Measurements from ENCODE around the gene HERPUD1.
A peak's percentile ranks its signal among the peaks of the same experiment; 100 is the strongest.

The HERPUD1 gene

DNA sequence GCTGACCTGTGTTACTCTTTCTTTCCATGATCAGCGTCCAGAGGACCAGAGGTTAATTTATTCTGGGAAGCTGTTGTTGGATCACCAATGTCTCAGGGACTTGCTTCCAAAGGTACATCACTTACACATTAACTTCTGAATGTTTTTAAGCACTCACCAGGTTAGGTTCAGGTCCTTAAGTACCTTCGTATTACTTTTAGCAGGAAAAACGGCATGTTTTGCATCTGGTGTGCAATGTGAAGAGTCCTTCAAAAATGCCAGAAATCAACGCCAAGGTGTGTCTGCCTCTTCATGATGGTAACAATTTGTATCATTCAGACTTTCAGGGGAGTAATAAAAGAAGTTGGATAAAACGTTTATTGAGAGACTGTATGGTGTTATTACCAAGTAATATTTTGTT, 3.3 kb downstream of the HERPUD1 start:
- peak overlapping the region; percentile 87 for H3K4me2 ChIP-seq (ENCODE audit: low read depth, low read length, poor library complexity, severe bottlenecking)

DNA sequence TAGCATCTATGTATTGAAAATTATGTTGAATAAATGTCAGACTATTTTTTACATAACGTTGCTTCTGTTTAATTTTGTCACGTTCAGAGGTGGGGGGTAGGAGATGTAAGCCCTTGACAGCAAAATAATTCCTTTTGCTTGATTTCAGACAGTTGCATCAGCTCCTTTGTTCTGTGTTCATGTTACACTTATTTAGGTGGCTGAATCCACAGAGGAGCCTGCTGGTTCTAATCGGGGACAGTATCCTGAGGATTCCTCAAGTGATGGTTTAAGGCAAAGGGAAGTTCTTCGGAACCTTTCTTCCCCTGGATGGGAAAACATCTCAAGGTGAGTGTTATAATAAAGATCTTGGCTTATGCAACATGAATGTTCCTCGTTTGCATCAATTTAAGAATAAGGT, 4.5 kb downstream of the HERPUD1 start:
- Histone ChIP-seq H2AFZ (ENCODE audit: low read length) (no peak overlapping the region), H3K4me3 (ENCODE audit: low read length, poor library complexity, severe bottlenecking) (peak overlapping the region; percentile 60), H3K9me2 (replicated peaks; ENCODE audit: low read depth, low read length) (no peaks in the 10 kb centered on the region), H3K9me3 (ENCODE audit: insufficient read depth, low read depth, low read length) (no peaks in the 10 kb centered on the region), H3K36me3 (ENCODE audit: insufficient read depth, low read length) (peaks cover 60% of the 10 kb centered on the region; the same call in 1 of the 2 replicates), H4K20me1 (ENCODE audit: insufficient read depth, low read length, poor library complexity, severe bottlenecking) (peaks cover 40% of the 10 kb centered on the region), H3K79me2 (ENCODE audit: insufficient read depth, low read length) (peaks cover 70% of the 10 kb centered on the region), H3K9ac (ENCODE audit: low read depth, low read length, poor library complexity, severe bottlenecking) (peak overlapping the region; percentile 92), H3K4me1 (ENCODE audit: insufficient read depth, low read length, poor library complexity, severe bottlenecking) (peaks cover 46% of the 10 kb centered on the region), H3K4me2 (ENCODE audit: low read depth, low read length, poor library complexity, severe bottlenecking) (peak overlapping the region; percentile 87), H3K27me3 (ENCODE audit: insufficient read depth, low read length, poor library complexity, severe bottlenecking) (no peaks in the 10 kb centered on the region), H3F3A (ENCODE audit: low read depth) (no peaks in the 10 kb centered on the region)
- TF ChIP-seq EZH2phosphoT487 (IDR thresholded peaks at IDR 0.05; ENCODE audit: borderline replicate concordance) = no peak
- TF ChIP-seq, protein P1, sequence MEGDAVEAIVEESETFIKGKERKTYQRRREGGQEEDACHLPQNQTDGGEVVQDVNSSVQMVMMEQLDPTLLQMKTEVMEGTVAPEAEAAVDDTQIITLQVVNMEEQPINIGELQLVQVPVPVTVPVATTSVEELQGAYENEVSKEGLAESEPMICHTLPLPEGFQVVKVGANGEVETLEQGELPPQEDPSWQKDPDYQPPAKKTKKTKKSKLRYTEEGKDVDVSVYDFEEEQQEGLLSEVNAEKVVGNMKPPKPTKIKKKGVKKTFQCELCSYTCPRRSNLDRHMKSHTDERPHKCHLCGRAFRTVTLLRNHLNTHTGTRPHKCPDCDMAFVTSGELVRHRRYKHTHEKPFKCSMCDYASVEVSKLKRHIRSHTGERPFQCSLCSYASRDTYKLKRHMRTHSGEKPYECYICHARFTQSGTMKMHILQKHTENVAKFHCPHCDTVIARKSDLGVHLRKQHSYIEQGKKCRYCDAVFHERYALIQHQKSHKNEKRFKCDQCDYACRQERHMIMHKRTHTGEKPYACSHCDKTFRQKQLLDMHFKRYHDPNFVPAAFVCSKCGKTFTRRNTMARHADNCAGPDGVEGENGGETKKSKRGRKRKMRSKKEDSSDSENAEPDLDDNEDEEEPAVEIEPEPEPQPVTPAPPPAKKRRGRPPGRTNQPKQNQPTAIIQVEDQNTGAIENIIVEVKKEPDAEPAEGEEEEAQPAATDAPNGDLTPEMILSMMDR (conservative IDR thresholded peaks at IDR 0.05; ENCODE audit: low read length) = no peak

More for the DNA sequence above, 3.3 kb downstream of the HERPUD1 start:
- Histone ChIP-seq H3K36me3 (ENCODE audit: insufficient read depth, low read length) (peaks cover 49% of the 10 kb centered on the region; the same call in 1 of the 2 replicates), H3K27me3 (ENCODE audit: insufficient read depth, low read length, poor library complexity, severe bottlenecking) (no peaks in the 10 kb centered on the region), H3K79me2 (ENCODE audit: insufficient read depth, low read length) (peaks cover 70% of the 10 kb centered on the region), H3K4me1 (ENCODE audit: insufficient read depth, low read length, poor library complexity, severe bottlenecking) (peaks cover 52% of the 10 kb centered on the region), H3K4me3 (ENCODE audit: low read length, poor library complexity, severe bottlenecking) (peak overlapping the region; percentile 60), H3K9me2 (replicated peaks; ENCODE audit: low read depth, low read length) (no peaks in the 10 kb centered on the region), H3K9me3 (ENCODE audit: insufficient read depth, low read depth, low read length) (no peaks in the 10 kb centered on the region), H2AFZ (ENCODE audit: low read length) (no peak overlapping the region), H3K9ac (ENCODE audit: low read depth, low read length, poor library complexity, severe bottlenecking) (peak overlapping the region; percentile 92), H3F3A (ENCODE audit: low read depth) (no peaks in the 10 kb centered on the region), H4K20me1 (ENCODE audit: insufficient read depth, low read length, poor library complexity, severe bottlenecking) (peaks cover 40% of the 10 kb centered on the region)
- TF ChIP-seq EZH2phosphoT487 (IDR thresholded peaks at IDR 0.05; ENCODE audit: borderline replicate concordance) = no peak
- TF ChIP-seq, protein P1 (conservative IDR thresholded peaks at IDR 0.05; ENCODE audit: low read length) = no peak

DNA sequence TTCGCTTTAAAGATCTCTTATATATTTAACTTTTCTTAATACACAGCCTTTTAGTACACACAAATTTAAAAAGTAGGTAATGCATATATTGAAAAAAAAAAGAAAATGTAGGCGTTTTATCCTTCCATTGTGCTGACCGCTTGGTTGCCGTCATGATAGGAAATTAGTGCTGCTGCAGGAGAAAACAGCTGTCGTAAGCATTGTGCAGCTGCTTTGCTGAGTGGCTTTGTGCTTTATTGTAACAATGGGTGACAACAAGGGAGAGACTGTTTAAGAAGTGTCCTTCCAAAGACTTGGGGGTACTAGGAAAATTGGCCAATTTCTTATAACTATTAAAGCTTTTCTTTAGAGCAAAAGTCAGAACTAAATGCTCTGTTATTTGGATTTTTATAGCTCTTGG, 5.0 kb downstream of the HERPUD1 start:
- peak overlapping the region; percentile 92 for H3K9ac ChIP-seq (ENCODE audit: low read depth, low read length, poor library complexity, severe bottlenecking)
- H3K27me3 ChIP-seq (ENCODE audit: insufficient read depth, low read length, poor library complexity, severe bottlenecking) = no peaks in the 10 kb centered on the region
- H3K79me2 ChIP-seq (ENCODE audit: insufficient read depth, low read length) = peaks cover 70% of the 10 kb centered on the region
- peaks cover 64% of the 10 kb centered on the region; the same call in 1 of the 2 replicates for H3K36me3 ChIP-seq (ENCODE audit: insufficient read depth, low read length)
- no peak overlapping the region for H2AFZ ChIP-seq (ENCODE audit: low read length)
- no peaks in the 10 kb centered on the region for H3K9me2 ChIP-seq (replicated peaks; ENCODE audit: low read depth, low read length)
- TF ChIP-seq, protein P1 (conservative IDR thresholded peaks at IDR 0.05; ENCODE audit: low read length) = no peak
- TF ChIP-seq EZH2phosphoT487 (IDR thresholded peaks at IDR 0.05; ENCODE audit: borderline replicate concordance) = no peak
- H3K4me2 ChIP-seq (ENCODE audit: low read depth, low read length, poor library complexity, severe bottlenecking) = peak overlapping the region; percentile 87
- H4K20me1 ChIP-seq (ENCODE audit: insufficient read depth, low read length, poor library complexity, severe bottlenecking) = peaks cover 40% of the 10 kb centered on the region
- peak overlapping the region; percentile 60 for H3K4me3 ChIP-seq (ENCODE audit: low read length, poor library complexity, severe bottlenecking)
- no peaks in the 10 kb centered on the region for H3F3A ChIP-seq (ENCODE audit: low read depth)
- peaks cover 46% of the 10 kb centered on the region for H3K4me1 ChIP-seq (ENCODE audit: insufficient read depth, low read length, poor library complexity, severe bottlenecking)
- no peaks in the 10 kb centered on the region for H3K9me3 ChIP-seq (ENCODE audit: insufficient read depth, low read depth, low read length)
